Thoracic aorta (tissue), 2 donors: ENCODE data around the gene COL4A4. TPM values are rescaled to one million over a fixed set of nuclear protein-coding genes. Genes with fewer than 3 reads are reported as not detected.

Experiments
- ATAC-seq: fragments of 150-250 bp; one replicate; pipeline ENCODE4 v1.8.0; 2017; ENCODE audit warnings: low read depth; ENCODE audit not compliant: insufficient number of reproducible peaks, low FRiP score
- DNase-seq: peaks from one replicate; pipeline ENCODE4 v3.0.0-alpha.2; 2020; ENCODE audit warnings: low spot score
- H3K27ac ChIP-seq, 2 donors: fragments of 200-600 bp; sonication (generic); 1 replicate in 1 of 2; 2 replicates in 1 of 2; pipeline ENCODE4 v1.5.1; 2016; ENCODE audit warnings: mild to moderate bottlenecking in 2 of 2, moderate library complexity in 2 of 2
- H3K27me3 ChIP-seq: fragments of 200-600 bp; sonication (generic); replicated peaks from 2 replicates; pipeline ENCODE4 v1.6.0; 2016; ENCODE audit warnings: mild to moderate bottlenecking; ENCODE audit not compliant: insufficient read depth
- H3K36me3 ChIP-seq: fragments of 200-600 bp; sonication (generic); one replicate; pipeline ENCODE4 v1.5.1; 2016
- H3K4me1 ChIP-seq, 2 donors: fragments of 200-600 bp; sonication (generic); 1 replicate in 1 of 2; 2 replicates in 1 of 2; pipeline versions ENCODE4 v1.5.1 to v1.6.0; 2016; ENCODE audit warnings: low read depth in 2 of 2, mild to moderate bottlenecking in 1 of 2; ENCODE audit not compliant: control insufficient read depth in 1 of 2
- H3K4me3 ChIP-seq: fragments of 200-600 bp; sonication (generic); 2 replicates; pipeline ENCODE4 v1.5.1; 2016; ENCODE audit warnings: mild to moderate bottlenecking
- H3K9me3 ChIP-seq: fragments of 200-600 bp; sonication (generic); 2 replicates; pipeline ENCODE4 v1.5.1; 2016
- total RNA-seq, 2 donors: library from RNA; depleted of rRNA; stranded (reverse); fragments of >200 nt; gene quantifications; one replicate each; pipeline versions ENCODE4 v1.1.0 to v1.2.3, GENCODE V29; 2016
- TF ChIP-seq, protein P1 (sequence below): fragments of 200-600 bp; sonication (generic); IDR thresholded peaks from one replicate; pipeline ENCODE4 v1.5.1; 2019; ENCODE audit warnings: antibody characterized with exemption

The COL4A4 gene
- total RNA-seq, 2 donors from 2014 or later: 17.2 to 34.0 TPM

DNA sequence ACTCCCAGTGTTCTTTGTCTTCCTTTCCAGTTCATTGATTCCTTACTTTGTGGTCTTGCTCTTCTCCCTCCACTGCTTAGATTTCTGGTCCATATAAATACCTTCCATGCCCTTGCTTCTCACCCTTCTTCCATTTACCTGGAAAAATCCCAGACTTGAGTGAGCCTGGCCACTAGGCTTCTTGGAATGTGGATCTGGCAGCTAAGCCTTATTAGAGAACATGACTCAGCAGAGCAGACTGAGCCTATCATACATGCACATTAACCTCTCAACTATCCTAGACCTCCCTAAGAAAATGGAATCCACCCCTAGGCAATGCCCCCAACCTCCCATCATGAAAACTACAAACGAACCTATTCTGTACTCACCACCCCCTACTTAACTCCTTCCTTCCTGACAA lies 200.5 kb downstream of the COL4A4 start:
- DNase-seq: no peak
- no peaks in the 10 kb centered on the region for H3K36me3 ChIP-seq
- H3K27me3 ChIP-seq: no peaks in the 10 kb centered on the region
- TF ChIP-seq, protein P1, sequence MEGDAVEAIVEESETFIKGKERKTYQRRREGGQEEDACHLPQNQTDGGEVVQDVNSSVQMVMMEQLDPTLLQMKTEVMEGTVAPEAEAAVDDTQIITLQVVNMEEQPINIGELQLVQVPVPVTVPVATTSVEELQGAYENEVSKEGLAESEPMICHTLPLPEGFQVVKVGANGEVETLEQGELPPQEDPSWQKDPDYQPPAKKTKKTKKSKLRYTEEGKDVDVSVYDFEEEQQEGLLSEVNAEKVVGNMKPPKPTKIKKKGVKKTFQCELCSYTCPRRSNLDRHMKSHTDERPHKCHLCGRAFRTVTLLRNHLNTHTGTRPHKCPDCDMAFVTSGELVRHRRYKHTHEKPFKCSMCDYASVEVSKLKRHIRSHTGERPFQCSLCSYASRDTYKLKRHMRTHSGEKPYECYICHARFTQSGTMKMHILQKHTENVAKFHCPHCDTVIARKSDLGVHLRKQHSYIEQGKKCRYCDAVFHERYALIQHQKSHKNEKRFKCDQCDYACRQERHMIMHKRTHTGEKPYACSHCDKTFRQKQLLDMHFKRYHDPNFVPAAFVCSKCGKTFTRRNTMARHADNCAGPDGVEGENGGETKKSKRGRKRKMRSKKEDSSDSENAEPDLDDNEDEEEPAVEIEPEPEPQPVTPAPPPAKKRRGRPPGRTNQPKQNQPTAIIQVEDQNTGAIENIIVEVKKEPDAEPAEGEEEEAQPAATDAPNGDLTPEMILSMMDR: no peak
- H3K9me3 ChIP-seq: no peaks in the 10 kb centered on the region
- peak; percentile 56 for ATAC-seq
- no peak overlapping the region for H3K27ac ChIP-seq
- H3K4me1 ChIP-seq: peaks cover 0 to 19% of the 10 kb centered on the region in 2 donors
- H3K4me3 ChIP-seq: no peak overlapping the region

DNA sequence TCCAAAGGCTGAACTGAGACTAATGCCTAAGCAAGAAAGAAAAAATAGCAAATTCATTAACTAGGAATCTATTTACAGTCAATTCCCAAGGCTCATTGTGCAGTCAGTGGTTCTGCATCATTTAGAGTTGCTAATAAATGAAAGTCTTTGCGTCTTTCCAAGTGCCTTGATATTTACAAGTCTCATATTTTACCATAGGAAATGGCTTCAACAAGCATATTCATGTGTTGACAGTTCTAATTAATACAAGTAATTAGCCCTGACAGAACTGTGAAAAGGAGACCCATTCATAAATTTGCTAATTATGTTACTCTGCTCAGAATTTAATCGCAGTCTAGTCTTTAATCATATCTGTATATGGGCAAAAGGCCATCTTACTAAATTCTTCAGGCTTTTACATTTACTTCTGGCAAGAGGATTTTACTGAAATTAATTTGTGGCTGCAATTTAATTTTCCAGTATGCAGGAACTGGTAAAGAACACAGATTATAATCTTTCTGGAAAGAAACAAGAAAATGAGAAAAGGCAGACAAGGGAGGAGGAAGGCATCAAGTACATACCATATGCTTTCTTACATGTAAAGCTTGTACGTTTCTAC lies 201.7 kb downstream of the COL4A4 start:
- Histone ChIP-seq H3K27ac (no peak overlapping the region), H3K4me1 (peaks cover 0 to 12% of the 10 kb centered on the region in 2 donors), H3K4me3 (no peak overlapping the region), H3K36me3 (no peaks in the 10 kb centered on the region), H3K9me3 (no peaks in the 10 kb centered on the region), H3K27me3 (no peaks in the 10 kb centered on the region)
- DNase-seq (no peak), ATAC-seq (no peak)
- TF ChIP-seq, protein P1: no peak

DNA sequence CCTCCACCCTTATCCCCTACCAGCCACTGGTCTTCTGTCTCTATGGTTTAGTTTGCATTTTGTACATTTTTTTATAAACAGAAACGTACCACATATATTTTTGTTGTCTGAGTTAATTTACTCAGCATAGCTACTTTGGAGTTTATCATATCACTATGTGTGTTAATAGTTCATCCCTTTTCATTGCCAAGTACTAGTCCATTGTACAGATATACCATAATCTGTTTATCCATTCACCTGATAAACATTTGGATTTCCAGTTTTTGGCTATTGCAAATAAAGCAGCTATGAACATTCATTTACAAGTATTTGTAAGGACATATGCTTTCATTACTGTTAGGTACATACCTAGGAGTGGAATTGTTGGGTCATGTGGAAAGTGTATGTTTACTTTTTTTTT lies 204.6 kb downstream of the COL4A4 start:
- no peak for ATAC-seq

DNA sequence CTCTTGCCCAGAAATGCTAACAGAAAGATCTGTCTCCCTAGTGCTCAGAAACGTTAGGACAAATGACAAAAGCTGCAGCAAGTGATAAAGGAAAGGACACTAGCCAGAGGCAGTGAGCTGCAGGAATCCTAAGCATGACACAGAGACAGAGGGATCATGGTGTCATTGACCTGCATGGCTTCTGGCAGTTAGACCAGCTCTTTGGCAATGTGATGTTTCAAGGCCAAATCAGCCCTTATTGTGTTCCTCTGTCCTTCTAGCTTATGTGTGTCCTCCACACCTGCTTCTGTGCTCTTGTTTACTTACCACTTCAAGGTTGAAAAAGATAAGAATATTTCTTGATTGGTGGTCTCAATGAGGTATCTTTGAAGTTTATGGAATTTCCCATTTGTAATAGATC lies 207.3 kb downstream of the COL4A4 start:
- Histone ChIP-seq H3K9me3 (no peaks in the 10 kb centered on the region), H3K27ac (no peak overlapping the region), H3K4me3 (no peak overlapping the region), H3K4me1 (peaks cover 16 to 35% of the 10 kb centered on the region in 2 donors), H3K36me3 (no peaks in the 10 kb centered on the region), H3K27me3 (no peaks in the 10 kb centered on the region)
- TF ChIP-seq, protein P1: no peak
- no peak for DNase-seq
- no peak for ATAC-seq

More for the DNA sequence above, 204.6 kb downstream of the COL4A4 start:
- H3K27ac ChIP-seq: no peak overlapping the region
- no peaks in the 10 kb centered on the region for H3K36me3 ChIP-seq
- no peak overlapping the region for H3K4me3 ChIP-seq
- H3K4me1 ChIP-seq: peaks cover 4 to 26% of the 10 kb centered on the region in 2 donors
- H3K9me3 ChIP-seq: no peaks in the 10 kb centered on the region
- no peaks in the 10 kb centered on the region for H3K27me3 ChIP-seq
- no peak for DNase-seq
- TF ChIP-seq, protein P1: no peak

DNA sequence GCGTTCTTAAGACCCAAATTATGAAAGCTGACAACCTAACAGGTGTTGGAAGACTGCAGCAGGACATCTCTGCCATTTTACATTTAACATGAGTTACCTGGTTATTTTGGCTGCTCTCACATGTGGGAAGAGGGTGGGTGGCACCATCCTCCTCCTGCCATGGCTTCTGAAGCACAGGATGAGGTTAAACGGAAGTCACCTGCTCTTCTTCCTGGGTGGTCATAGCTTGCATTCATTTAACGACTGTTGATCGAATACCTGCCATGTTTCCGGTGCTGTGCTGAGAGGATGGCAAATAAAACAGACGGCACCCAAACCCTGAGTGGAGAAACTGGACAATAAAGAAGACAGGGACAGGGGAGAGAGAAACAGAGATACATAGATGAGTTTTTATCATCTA lies 210.2 kb downstream of the COL4A4 start:
- peak overlapping the region; percentile 46 to 81 for H3K27ac ChIP-seq
- H3K9me3 ChIP-seq: no peaks in the 10 kb centered on the region
- TF ChIP-seq, protein P1: no peak
- H3K4me1 ChIP-seq: peaks cover 16 to 35% of the 10 kb centered on the region in 2 donors
- no peaks in the 10 kb centered on the region for H3K27me3 ChIP-seq
- no peak overlapping the region for H3K4me3 ChIP-seq
- no peak for ATAC-seq
- H3K36me3 ChIP-seq: no peaks in the 10 kb centered on the region
- no peak for DNase-seq
